ENCODE data around the gene JADE1.

The JADE1 gene

DNA sequence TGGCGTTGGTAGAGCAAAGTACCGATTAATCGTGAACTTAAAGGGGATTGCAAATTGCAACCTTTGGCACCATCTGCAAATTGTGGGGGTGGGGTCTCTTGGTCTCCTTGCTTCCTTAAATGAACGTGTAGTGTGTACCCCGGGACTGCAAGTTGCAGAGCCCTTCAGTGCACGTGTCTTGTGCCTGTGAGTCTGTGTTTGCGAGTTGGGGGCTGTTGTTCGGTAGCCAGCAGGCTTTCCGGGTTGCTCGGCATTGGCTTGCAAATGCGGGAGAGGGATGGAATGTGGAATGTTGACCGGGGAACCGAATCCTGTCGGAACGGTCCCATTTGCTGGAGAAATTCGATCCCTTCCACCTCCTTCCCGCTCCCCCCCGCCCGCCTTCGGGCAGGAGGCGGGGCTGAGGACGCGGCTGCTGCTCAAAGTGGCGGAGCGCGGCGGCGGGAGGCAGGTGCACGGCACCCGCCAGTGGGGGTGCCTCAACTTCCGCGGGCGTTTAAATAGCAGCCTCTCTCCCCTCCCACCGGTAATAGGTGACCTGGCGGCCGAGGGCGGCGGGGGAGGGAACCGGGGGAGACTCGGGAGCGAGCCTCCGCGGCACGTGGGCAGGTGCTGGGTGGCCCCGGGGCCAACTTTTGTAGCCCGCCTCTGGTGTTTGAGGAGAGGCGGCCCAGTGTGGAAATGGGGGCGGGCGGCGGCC is 1.5 kb downstream of the JADE1 start:
- peak; percentile 91 for DNase-seq

- DNase-seq = peak; percentile 84
Observed at GRCh38 chr4:128811571-128812441, 2.3 kb downstream of the JADE1 start.

GRCh38 chr4:128812442-128813235 is 3.1 kb downstream of the JADE1 start:
- no peak for DNase-seq

GRCh38 chr4:128813965-128814364 is 4.5 kb downstream of the JADE1 start:
- no peak for DNase-seq

DNA sequence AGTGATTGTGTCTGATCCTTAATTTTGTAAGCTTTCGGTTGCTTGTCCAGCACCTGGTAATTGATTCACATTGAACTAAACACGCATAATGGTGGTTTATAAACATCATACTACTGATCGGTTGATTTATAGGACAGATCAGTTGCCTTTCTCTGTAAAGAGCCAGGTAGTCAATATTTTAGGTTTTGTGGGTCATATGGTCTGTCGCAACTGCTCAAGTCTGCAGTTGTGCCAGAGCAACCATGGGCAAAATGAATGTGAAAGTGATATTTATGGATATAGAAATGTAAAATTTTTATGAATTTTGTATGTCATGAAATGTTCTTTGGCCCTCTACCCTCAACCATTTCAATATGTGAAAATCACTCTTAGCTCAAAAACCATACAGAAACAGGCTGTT is 8.9 kb downstream of the JADE1 start:
- DNase-seq = no peak

- no peak for DNase-seq
Observed at GRCh38 chr4:128819082-128819742, 9.7 kb downstream of the JADE1 start.

DNA sequence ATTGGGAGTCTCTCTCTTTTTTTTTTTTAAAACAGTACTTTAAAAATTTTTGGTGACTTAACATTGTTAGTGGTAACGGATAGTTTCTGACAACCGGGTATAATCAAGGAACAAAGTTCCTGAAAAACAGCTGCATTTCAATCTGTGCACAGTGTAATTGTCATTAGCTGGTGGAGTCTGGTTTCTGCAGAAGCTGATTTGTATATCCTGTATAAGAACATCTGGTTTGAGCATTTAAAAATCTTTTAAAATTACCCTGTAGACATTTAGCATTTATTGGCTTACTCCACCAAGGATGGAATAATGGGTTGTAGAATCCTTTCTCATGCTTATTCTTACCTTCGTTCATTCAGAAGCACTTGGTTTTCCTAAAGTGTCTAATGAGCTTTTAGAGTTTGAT is 11.2 kb downstream of the JADE1 start:
- no peak for DNase-seq

- DNase-seq = no peak
Observed at GRCh38 chr4:128821151-128821550, 11.7 kb downstream of the JADE1 start.

DNA sequence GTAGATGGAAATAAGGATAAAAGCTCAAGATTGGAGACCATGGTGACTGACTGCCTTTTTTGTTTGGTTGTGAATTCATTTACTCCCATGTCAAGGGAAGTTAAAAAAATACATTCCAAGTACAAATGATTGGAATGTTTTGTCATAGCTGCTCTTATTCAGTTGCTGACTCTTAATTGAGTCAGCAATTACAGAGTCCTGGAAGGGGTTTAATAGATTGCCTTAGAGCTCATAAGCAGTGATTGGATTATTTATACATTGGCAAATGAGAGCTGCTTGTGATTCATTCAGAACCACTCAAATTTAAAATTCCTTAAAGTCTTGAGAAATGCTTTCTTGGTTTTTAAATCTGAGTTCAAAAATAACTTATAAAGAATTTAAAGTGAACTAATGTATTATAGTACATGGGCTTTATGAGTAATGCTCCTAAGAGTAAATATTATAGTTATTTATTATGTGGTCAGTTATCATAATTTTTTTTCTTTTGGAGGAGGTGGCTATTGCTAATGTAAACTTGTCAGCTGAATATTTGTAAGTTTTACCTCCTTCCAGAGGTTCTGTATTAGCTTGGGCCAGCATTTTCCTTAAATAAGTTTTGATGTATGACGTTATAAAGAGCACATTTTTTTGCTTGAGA is 13.6 kb downstream of the JADE1 start:
- no peak for DNase-seq

DNA sequence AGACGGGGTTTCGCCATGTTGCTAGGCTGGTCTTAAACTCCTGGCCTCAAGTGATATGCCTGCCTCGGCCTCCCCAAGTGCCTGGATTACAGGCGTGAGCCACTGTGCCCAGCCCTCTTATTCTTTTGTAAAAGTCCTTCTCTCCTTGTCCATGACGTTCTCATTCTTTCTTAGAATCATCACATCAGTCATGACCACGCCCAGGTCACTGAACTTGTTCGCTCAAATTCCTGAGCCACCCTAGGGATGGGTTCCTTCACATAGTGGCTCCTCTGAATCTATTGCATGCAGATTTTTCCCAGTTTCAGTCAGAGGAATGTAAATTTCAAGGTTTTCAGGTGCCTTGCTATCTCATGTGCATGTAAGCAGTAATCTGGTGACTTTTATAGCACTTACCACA is 15.7 kb downstream of the JADE1 start:
- no peak for DNase-seq

DNA sequence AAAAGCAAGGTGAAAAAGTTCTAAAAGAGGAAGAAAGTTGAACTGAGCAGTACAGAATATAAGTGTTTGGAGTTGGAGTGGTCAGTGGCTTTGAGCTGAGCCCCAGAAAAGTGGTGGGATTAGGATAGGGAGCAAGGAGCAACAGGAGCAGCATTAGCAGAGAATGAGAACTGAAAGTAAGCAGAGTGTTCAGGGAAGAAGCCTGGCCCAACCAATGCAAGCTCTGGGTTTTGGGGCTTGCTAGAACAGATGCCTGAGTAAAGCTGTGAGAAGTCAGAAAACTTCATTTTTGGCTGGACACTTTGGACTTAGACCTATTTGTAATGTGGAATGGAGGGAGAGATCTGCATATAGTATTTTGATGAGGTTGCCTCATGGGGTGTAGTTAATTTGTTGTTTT is 17.8 kb downstream of the JADE1 start:
- no peak for DNase-seq

DNA sequence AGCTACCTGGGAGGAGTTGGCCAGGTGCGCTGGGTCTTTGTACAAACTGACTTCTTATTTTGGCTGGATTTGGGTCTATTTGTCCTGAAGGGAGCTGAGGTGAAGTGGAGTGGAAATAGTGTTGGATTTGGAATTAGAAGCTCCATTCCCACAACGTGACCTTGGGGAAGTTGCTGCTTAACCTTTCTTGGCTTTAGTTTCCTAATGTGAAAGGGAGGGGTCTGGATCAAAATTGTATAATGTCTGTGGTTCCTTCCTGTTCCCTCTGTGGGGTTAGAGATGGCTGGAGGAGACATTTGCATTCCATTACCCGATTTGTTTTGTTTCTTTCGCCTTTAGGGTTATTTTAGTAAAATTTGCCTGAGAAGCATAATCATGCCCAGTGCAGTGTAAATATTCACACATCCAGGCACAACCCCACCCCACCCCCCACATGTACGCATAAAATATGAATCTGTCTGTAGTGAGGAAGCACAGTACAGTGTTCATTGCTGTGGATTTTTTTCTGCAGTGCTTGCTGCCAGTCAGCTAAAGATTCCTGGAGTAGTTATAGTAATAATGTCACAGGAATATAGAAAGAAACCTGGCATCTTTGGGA is 21.5 kb downstream of the JADE1 start:
- no peak for DNase-seq

DNA sequence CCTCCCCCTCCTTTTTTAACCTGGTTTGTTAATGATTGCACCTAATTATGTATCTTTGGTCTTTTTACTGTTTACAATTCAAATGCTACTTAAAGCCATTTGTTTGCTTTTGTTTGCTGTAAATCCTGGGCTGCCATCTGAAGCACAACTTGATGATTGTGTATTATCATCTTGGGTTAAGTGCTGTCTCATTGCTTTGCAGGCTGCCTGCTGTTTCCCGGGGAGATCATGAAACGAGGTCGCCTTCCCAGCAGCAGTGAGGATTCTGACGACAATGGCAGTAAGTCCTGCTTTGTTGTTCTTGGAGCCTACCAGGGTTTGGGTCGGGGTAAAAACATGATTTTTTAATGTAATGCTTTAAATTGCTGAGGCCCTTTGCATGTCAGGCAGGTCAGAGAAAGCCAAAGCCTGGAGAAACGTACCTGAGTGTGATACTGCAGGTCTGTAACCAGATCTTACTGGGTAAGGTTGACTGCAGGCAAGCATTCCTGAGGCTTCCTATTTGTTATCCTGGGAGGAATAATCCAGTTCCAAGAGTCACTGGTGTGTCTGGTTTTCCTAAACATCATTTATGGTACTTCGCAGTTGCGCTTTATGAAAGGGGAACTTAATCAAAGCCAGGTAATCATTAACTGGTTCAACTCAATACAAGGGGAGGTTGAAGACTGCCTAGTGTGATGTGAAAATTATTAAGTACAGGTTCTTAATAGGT is 22.2 kb downstream of the JADE1 start:
- no peak for DNase-seq

DNA sequence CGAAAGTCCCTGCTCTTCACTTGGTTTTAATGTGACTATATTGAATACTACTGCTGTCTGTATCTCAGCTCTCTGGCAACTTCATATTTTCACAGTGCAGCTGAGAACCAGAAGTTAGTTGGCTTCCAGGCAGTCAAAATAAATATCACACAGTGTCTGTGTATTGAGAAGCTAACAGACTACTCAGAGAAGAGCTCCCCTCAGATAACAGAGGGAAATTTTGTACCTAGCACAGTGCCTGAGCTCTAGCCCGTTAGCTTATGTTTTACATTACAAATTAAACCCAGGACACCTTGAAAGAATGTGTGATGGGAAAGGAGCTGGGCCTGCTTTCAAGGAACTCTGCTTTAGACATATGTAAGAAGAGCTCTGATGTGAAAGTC is 22.7 kb downstream of the JADE1 start:
- DNase-seq = no peak

DNA sequence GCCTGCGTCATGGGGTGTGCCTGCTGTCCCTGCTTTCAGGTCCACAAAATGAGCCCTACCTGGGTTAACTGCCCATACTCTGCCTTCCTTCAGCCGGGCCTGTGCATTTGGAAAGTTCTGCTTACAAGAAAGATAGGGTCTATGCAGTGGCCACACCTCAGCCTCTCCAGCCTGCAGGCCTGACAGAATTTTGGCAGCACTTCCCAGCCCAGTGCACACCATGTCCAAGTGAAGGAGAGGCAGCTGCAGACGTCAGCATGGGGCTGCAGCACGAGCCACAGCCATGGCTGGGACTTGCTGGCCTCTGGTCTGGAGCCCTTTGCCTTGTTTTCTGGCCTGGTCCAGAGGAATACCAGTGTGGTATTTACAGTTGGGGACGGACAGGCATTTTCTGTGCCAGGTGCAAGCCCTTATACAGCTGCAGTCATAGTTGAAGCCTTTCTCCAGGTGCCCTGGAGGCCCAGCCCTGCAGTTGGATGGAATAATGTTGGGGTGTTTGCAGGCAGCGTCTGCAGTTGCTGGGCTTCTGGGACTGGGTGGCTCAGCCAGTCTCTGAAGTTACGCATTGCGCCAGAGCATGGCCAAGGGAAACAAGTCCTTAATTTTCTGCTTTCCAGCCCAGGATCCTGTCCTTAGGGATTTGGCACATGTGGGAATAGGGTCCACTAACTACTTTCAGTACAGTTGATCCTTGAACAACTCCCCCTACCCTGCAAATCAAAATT is 26.2 kb downstream of the JADE1 start:
- DNase-seq = no peak

GRCh38 chr4:128837198-128837597 is 27.7 kb downstream of the JADE1 start:
- DNase-seq = no peak

GRCh38 chr4:128837679-128838078 is 28.2 kb downstream of the JADE1 start:
- no peak for DNase-seq

- no peak for DNase-seq
Observed at GRCh38 chr4:128840711-128841318, 31.3 kb downstream of the JADE1 start.

GRCh38 chr4:128841402-128841801 is 31.9 kb downstream of the JADE1 start:
- no peak for DNase-seq

DNA sequence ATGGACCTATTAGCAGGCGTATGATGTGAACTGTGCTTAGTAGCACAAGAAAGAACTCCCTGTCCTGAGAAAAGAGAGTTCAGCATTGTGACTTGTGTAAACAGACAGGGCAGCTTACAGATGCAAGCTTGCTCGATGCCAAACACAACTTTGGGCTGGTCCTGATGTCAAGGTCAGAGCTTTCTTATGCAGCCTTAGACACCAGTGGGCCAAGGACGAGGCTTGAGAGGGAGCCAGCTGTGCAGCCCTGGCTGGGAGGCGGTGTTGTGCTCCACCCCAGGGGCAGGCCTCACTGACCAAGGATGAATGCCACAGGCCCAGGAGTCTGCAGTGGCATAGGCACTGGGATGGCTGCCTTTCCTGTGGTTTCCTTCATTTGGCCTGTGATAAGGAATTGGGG is 35.4 kb downstream of the JADE1 start:
- DNase-seq = no peak
